IMR-90 (cell line): ENCODE results near the gene ZNF708. TPM values are rescaled to one million over a fixed set of nuclear protein-coding genes. Genes with fewer than 3 reads are reported as not detected.

ENCODE experiments used
- ATAC-seq: fragments of 200-7000 bp; cut with Tn5 transposase; 2 replicates; pipeline ENCODE4 v1.9.1; 2020; ENCODE audit warnings: low read depth, mild to moderate bottlenecking, moderate library complexity
- BruUV-seq: library from RNA; stranded (reverse); fragments of 400-500 nt; replicated peaks from 2 replicates; lab custom pipeline; 2021; lab: Mats Ljungman, UMichigan
- CTCF ChIA-PET: fragments of 300-600 bp; formaldehyde crosslinking; extraction: SDS; loops from one replicate; lab custom pipeline; 2021; ENCODE audit warnings: antibody characterized with exemption; lab: Yijun Ruan, JAX
- POLR2A ChIA-PET: fragments of 300-600 bp; sonication (Branson Sonifier 250); formaldehyde crosslinking; loops from one replicate; lab custom pipeline; 2022; ENCODE audit warnings: antibody characterized with exemption; ENCODE audit not compliant: unreplicated experiment; lab: Charles Lee
- DNase-seq: peaks from one replicate; pipeline ENCODE4 v3.0.0; 2013
- H2AFZ ChIP-seq: replicated peaks from 2 replicates; pipeline ENCODE3; 2013; ENCODE audit warnings: low read length, mild to moderate bottlenecking; ENCODE audit not compliant: poor library complexity
- H2AK5ac ChIP-seq: 2 replicates; pipeline ENCODE4 v1.6.1; 2013; ENCODE audit warnings: low read depth, low read length, inconsistent platforms
- H2AK9ac ChIP-seq: replicated peaks from 2 replicates; pipeline ENCODE3; 2013; ENCODE audit warnings: mild to moderate bottlenecking, low read depth, low read length, moderate library complexity; ENCODE audit not compliant: poor library complexity
- H2BK120ac ChIP-seq: 2 replicates; pipeline ENCODE4 v1.6.1; 2013; ENCODE audit warnings: low read depth, low read length, inconsistent platforms
- H2BK15ac ChIP-seq: 3 replicates; pipeline ENCODE4 v1.6.1; 2013; ENCODE audit warnings: low read depth, low read length, inconsistent platforms
- H2BK20ac ChIP-seq: 2 replicates; pipeline ENCODE4 v1.6.1; 2013; ENCODE audit warnings: low read depth, mild to moderate bottlenecking, inconsistent platforms, low read length, moderate library complexity
- H2BK5ac ChIP-seq: 2 replicates; pipeline ENCODE4 v1.6.1; 2013; ENCODE audit warnings: mild to moderate bottlenecking, low read depth, low read length, inconsistent platforms; ENCODE audit not compliant: poor library complexity, severe bottlenecking
- H3K14ac ChIP-seq: replicated peaks from 2 replicates; pipeline ENCODE4 v1.6.1; 2013; ENCODE audit warnings: low read depth, low read length, inconsistent platforms
- H3K18ac ChIP-seq: 2 replicates; pipeline ENCODE4 v1.6.1; 2013; ENCODE audit warnings: low read depth, low read length, control low read depth
- H3K23ac ChIP-seq: 2 replicates; pipeline ENCODE4 v1.6.1; 2013; ENCODE audit warnings: low read depth, low read length, inconsistent platforms
- H3K27ac ChIP-seq: 2 replicates; pipeline ENCODE4 v1.5.1; 2013; ENCODE audit warnings: mild to moderate bottlenecking, control low read depth, low read length; ENCODE audit not compliant: insufficient read depth
- H3K27me3 ChIP-seq: 2 replicates; pipeline ENCODE4 v1.6.1; 2013; ENCODE audit warnings: low read length; ENCODE audit not compliant: control insufficient read depth, insufficient read depth
- H3K36me3 ChIP-seq: 2 replicates; pipeline ENCODE4 v1.6.1; 2013; ENCODE audit warnings: low read length, mixed read lengths; ENCODE audit not compliant: control insufficient read depth, insufficient read depth
- H3K4ac ChIP-seq: 2 replicates; pipeline ENCODE4 v1.6.1; 2013; ENCODE audit warnings: low read depth, low read length, inconsistent platforms
- H3K4me1 ChIP-seq: 2 replicates; pipeline ENCODE4 v1.6.1; 2013; ENCODE audit warnings: low read length, mixed read lengths; ENCODE audit not compliant: control insufficient read depth, insufficient read depth
- H3K4me2 ChIP-seq: 2 replicates; pipeline ENCODE4 v1.6.1; 2013; ENCODE audit warnings: low read depth, mild to moderate bottlenecking, control low read depth, low read length, moderate library complexity
- H3K4me3 ChIP-seq: 2 replicates; pipeline ENCODE4 v1.5.1; 2013; ENCODE audit warnings: low read depth, mild to moderate bottlenecking, control low read depth, low read length, moderate library complexity; ENCODE audit not compliant: insufficient read depth
- H3K56ac ChIP-seq: 2 replicates; pipeline ENCODE4 v1.6.1; 2013; ENCODE audit warnings: low read length, inconsistent platforms; ENCODE audit not compliant: insufficient read depth; ENCODE audit errors: extremely low read depth
- H3K79me1 ChIP-seq, 2 experiments: 2 replicates each; pipeline ENCODE4 v1.6.1; 2013; ENCODE audit warnings: low read length in 2 of 2, inconsistent platforms in 1 of 2, low read depth in 1 of 2
- H3K9ac ChIP-seq: 2 replicates; pipeline ENCODE4 v1.6.1; 2013; ENCODE audit warnings: low read depth, low read length, control low read depth
- H3K9me1 ChIP-seq: 2 replicates; pipeline ENCODE4 v1.6.1; 2013; ENCODE audit warnings: low read length, inconsistent platforms; ENCODE audit not compliant: insufficient read depth
- H3K9me3 ChIP-seq: 2 replicates; pipeline ENCODE4 v1.6.1; 2013; ENCODE audit warnings: low read length; ENCODE audit not compliant: control insufficient read depth, insufficient read depth
- H4K20me1 ChIP-seq: 2 replicates; pipeline ENCODE4 v1.6.1; 2013; ENCODE audit warnings: low read length, inconsistent platforms; ENCODE audit not compliant: insufficient read depth
- H4K5ac ChIP-seq: 2 replicates; pipeline ENCODE4 v1.6.1; 2013; ENCODE audit warnings: mild to moderate bottlenecking, low read depth, low read length, control low read depth
- H4K8ac ChIP-seq, 2 experiments: 2 replicates each; pipeline ENCODE4 v1.6.1; 2013; ENCODE audit warnings: low read depth in 2 of 2, low read length in 2 of 2, control low read depth in 1 of 2, inconsistent platforms in 1 of 2
- H4K91ac ChIP-seq: 2 replicates; pipeline ENCODE4 v1.6.1; 2013; ENCODE audit warnings: low read depth, low read length, inconsistent platforms; ENCODE audit not compliant: insufficient read depth
- BHLHE40 ChIP-seq: fragments of 150-350 bp; IDR thresholded peaks from 2 replicates; pipeline ENCODE4 v1.6.1; 2016; ENCODE audit warnings: mild to moderate bottlenecking, low read depth, low read length
- CEBPB ChIP-seq: IDR thresholded peaks from 2 replicates; pipeline ENCODE4 v1.6.1; 2012; ENCODE audit warnings: low read depth, low read length, improper control_type of control experiment
- ELK1 ChIP-seq: fragments of 150-350 bp; IDR thresholded peaks from 2 replicates; pipeline ENCODE4 v1.6.1; 2016; ENCODE audit warnings: low read depth, mild to moderate bottlenecking, low read length, moderate library complexity, borderline replicate concordance
- FOS ChIP-seq: fragments of 150-350 bp; IDR thresholded peaks from 2 replicates; pipeline ENCODE4 v1.6.1; 2016; ENCODE audit warnings: low read depth, low read length
- MAFK ChIP-seq: IDR thresholded peaks from 2 replicates; pipeline ENCODE4 v1.6.1; 2012; ENCODE audit warnings: low read depth, low read length, improper control_type of control experiment
- MAZ ChIP-seq: IDR thresholded peaks from 2 replicates; pipeline ENCODE4 v1.6.1; 2012; ENCODE audit warnings: low read depth, mild to moderate bottlenecking, low read length, improper control_type of control experiment, moderate library complexity, borderline replicate concordance
- MXI1 ChIP-seq: IDR thresholded peaks from 2 replicates; pipeline ENCODE4 v1.6.1; 2012; ENCODE audit warnings: low read depth, mild to moderate bottlenecking, low read length, moderate library complexity, borderline replicate concordance
- NFE2L2 ChIP-seq: fragments of 150-350 bp; IDR thresholded peaks from 2 replicates; pipeline ENCODE4 v1.6.1; 2016; ENCODE audit warnings: low read depth, mild to moderate bottlenecking, low read length
- RFX5 ChIP-seq: IDR thresholded peaks from 2 replicates; pipeline ENCODE4 v1.8.0; 2012; ENCODE audit warnings: low read depth, mild to moderate bottlenecking, low read length, moderate library complexity
- SMC3 ChIP-seq: fragments of 150-350 bp; IDR thresholded peaks from 2 replicates; pipeline ENCODE4 v1.6.1; 2016; ENCODE audit warnings: low read depth, mild to moderate bottlenecking, antibody characterized with exemption, low read length, moderate library complexity
- USF2 ChIP-seq: fragments of 150-350 bp; IDR thresholded peaks from 2 replicates; pipeline ENCODE4 v1.6.1; 2017; ENCODE audit warnings: mild to moderate bottlenecking, antibody characterized with exemption, low read length, low read depth
- WGBS, 2 experiments: methylation state at CpG; one replicate each; pipeline versions ENCODE4 v1.1.5 to v1.1.7; 2013; ENCODE audit warnings: missing lambda C conversion rate in 2 of 2; ENCODE audit not compliant: insufficient read length in 1 of 2; ENCODE audit errors: extremely low coverage in 2 of 2; 5-methylcytosine and 5-hydroxymethylcytosine counted together
- dilution Hi-C: fragments of 300-500 bp; cut with HindIII; formaldehyde crosslinking; loops from one replicate; pipeline ENCODE4 v1.14.3; 2018; ENCODE audit warnings: low sequenced_read_pairs; ENCODE audit not compliant: unreplicated experiment
- in situ Hi-C: fragments of 300-500 bp; cut with MboI; formaldehyde crosslinking; loops from 3 replicates; pipeline ENCODE4 v1.14.3; 2019; ENCODE audit warnings: low sequenced_read_pairs, inconsistent platforms, mixed read lengths
- intact Hi-C: fragments of 100-400 bp; cut with micrococcal nuclease; formaldehyde crosslinking; loops from 2 replicates; pipeline ENCODE4 v1.10.0; 2022
- polyA plus RNA-seq, 3 experiments: library from polyadenylated mRNA; depleted of rRNA; stranded (reverse); fragments of >200 nt; gene quantifications; 2 replicates each; pipeline ENCODE4 v1.2.3, GENCODE V29; 2012; ENCODE audit warnings: low replicate concordance in 1 of 3
- total RNA-seq: library from RNA; depleted of rRNA; stranded (reverse); fragments of >200 nt; gene quantifications from 2 replicates; pipeline ENCODE4 v1.2.3, GENCODE V29; 2012

Gene ZNF708
- total and polyA plus RNA-seq, 2 of the 4 experiments (the other 2 are of a cell fraction) = 1.7 to 4.7 TPM

- ATAC-seq (0 out of 2 replicates have a peak, but pooled peaks have one; percentile 24), DNase-seq (no peak)
- Histone ChIP-seq H2BK20ac (no peak overlapping the region), H3K23ac (no peak overlapping the region), H3K27ac (no peak overlapping the region), H2AK5ac (no peak overlapping the region), H3K18ac (no peak overlapping the region), H2BK5ac (no peak overlapping the region), H3K9ac (no peak overlapping the region), H3K36me3 (peaks cover 11% of the 10 kb centered on the region), H3K27me3 (no peaks in the 10 kb centered on the region), H3K79me1 (peaks cover under 1 to 6% of the 10 kb centered on the region in 2 experiments; a peak in 3 of 4 replicates), H3K4me1 (no peaks in the 10 kb centered on the region), H3K4me2 (no peak overlapping the region), H3K9me3 (peaks cover 5% of the 10 kb centered on the region; the same call in 1 of the 2 replicates), H2AK9ac (no peak overlapping the region), H4K91ac (no peak overlapping the region), H2BK15ac (no peak overlapping the region), H3K14ac (no peak overlapping the region), H3K9me1 (no peaks in the 10 kb centered on the region), H3K56ac (no peak overlapping the region), H3K4me3 (no peak overlapping the region), H2BK120ac (no peak overlapping the region), H4K5ac (no peak overlapping the region), H3K4ac (no peak overlapping the region), H2AFZ (no peak overlapping the region), H4K8ac (no peak overlapping the region), H4K20me1 (peaks cover 4% of the 10 kb centered on the region; the same call in 1 of the 2 replicates)
- TF ChIP-seq FOS (no peak), NFE2L2 (no peak), MAFK (no peak), RFX5 (no peak), MXI1 (no peak), CEBPB (no peak), ELK1 (no peak), BHLHE40 (no peak), MAZ (no peak), USF2 (no peak), SMC3 (no peak)
- ChIA-PET POLR2A (no interaction called here), CTCF (interaction anchor here (0.6 kb wide), 1 partner anchor 371 kb away, joined by 4 read pairs; no protein-coding TSS in a partner anchor)
- dilution Hi-C loops = no loop called here
- in situ Hi-C loops = no loop called here
- no TSS peak for BruUV-seq
- intact Hi-C loops = no loop called here
- 87% methylated on average over 3 of the region's 8 CpGs; no CpG with 5 or more reads in 1 of the 2 experiments for WGBS, 2 experiments
Measured at GRCh38 chr19:21322528-21322927, 6.7 kb downstream of the ZNF708 start.
